ENCODE data around the gene CNTN4.

CNTN4 gene

GRCh38 chr3:2823437-2824211 lies 725.0 kb downstream of the CNTN4 start:
- no peak for TF ChIP-seq LEF1 (IDR thresholded peaks at IDR 0.05; ENCODE audit: borderline replicate concordance)
- TF ChIP-seq ARNT (IDR thresholded peaks at IDR 0.05) = no peak
- TF ChIP-seq SUZ12 (IDR thresholded peaks at IDR 0.05) = no peak
- TF ChIP-seq NFRKB (IDR thresholded peaks at IDR 0.05) = no peak
- TF ChIP-seq HDGF (IDR thresholded peaks at IDR 0.05; ENCODE audit: borderline replicate concordance) = no peak
- TF ChIP-seq ELF4 (IDR thresholded peaks at IDR 0.05) = no peak
- TF ChIP-seq BHLHE40 (IDR thresholded peaks at IDR 0.05; ENCODE audit: borderline replicate concordance) = no peak
- no peak for TF ChIP-seq PKNOX1 (IDR thresholded peaks at IDR 0.05)
- POLR2A ChIA-PET = no interaction called here
- DNase-seq (ENCODE audit: extremely low spot score) = no peak
- CTCF ChIA-PET = no interaction called here

GRCh38 chr3:2826036-2826435 lies 727.4 kb downstream of the CNTN4 start:
- ChIA-PET POLR2A (no interaction called here), CTCF (no interaction called here)
- TF ChIP-seq BHLHE40 (IDR thresholded peaks at IDR 0.05; ENCODE audit: borderline replicate concordance) (no peak), ELF4 (IDR thresholded peaks at IDR 0.05) (no peak)
- no peak for DNase-seq (ENCODE audit: extremely low spot score)

GRCh38 chr3:2826453-2826852 lies 727.8 kb downstream of the CNTN4 start:
- ChIA-PET CTCF (interaction anchor here (0.6 kb wide), 1 partner anchor 20 kb away, joined by 3 read pairs; no protein-coding TSS in a partner anchor), POLR2A (no interaction called here)
- no peak for TF ChIP-seq SP1 (IDR thresholded peaks at IDR 0.05)
- TF ChIP-seq HDGF (IDR thresholded peaks at IDR 0.05; ENCODE audit: borderline replicate concordance) = no peak
- no peak for TF ChIP-seq ARNT (IDR thresholded peaks at IDR 0.05)
- no peak for TF ChIP-seq PKNOX1 (IDR thresholded peaks at IDR 0.05)
- TF ChIP-seq FOXM1 (IDR thresholded peaks at IDR 0.05; ENCODE audit: borderline replicate concordance) = no peak
- TF ChIP-seq ELF4 (IDR thresholded peaks at IDR 0.05) = no peak
- no peak for TF ChIP-seq L3MBTL2 (conservative IDR thresholded peaks at IDR 0.05)
- TF ChIP-seq NFRKB (IDR thresholded peaks at IDR 0.05) = no peak
- TF ChIP-seq TARDBP (IDR thresholded peaks at IDR 0.05) = no peak
- no peak for TF ChIP-seq LEF1 (IDR thresholded peaks at IDR 0.05; ENCODE audit: borderline replicate concordance)
- TF ChIP-seq FOXA1 (IDR thresholded peaks at IDR 0.05) = no peak
- no peak for TF ChIP-seq SUZ12 (IDR thresholded peaks at IDR 0.05)
- TF ChIP-seq FOXK2 (IDR thresholded peaks at IDR 0.05) = no peak
- no peak for TF ChIP-seq ZNF384 (IDR thresholded peaks at IDR 0.05)
- no peak for TF ChIP-seq BHLHE40 (IDR thresholded peaks at IDR 0.05; ENCODE audit: borderline replicate concordance)
- no peak for DNase-seq (ENCODE audit: extremely low spot score)

- DNase-seq (ENCODE audit: extremely low spot score) = no peak
- ChIA-PET CTCF (no interaction called here), POLR2A (no interaction called here)
- TF ChIP-seq L3MBTL2 (conservative IDR thresholded peaks at IDR 0.05) (no peak), ELF4 (IDR thresholded peaks at IDR 0.05) (no peak), NFRKB (IDR thresholded peaks at IDR 0.05) (no peak), ARNT (IDR thresholded peaks at IDR 0.05) (no peak), FOXK2 (IDR thresholded peaks at IDR 0.05) (no peak), SUZ12 (IDR thresholded peaks at IDR 0.05) (no peak), LEF1 (IDR thresholded peaks at IDR 0.05; ENCODE audit: borderline replicate concordance) (no peak), FOXA1 (IDR thresholded peaks at IDR 0.05) (no peak), HDGF (IDR thresholded peaks at IDR 0.05; ENCODE audit: borderline replicate concordance) (no peak), TARDBP (IDR thresholded peaks at IDR 0.05) (no peak), FOXM1 (IDR thresholded peaks at IDR 0.05; ENCODE audit: borderline replicate concordance) (no peak), SP1 (IDR thresholded peaks at IDR 0.05) (no peak), CTBP1 (IDR thresholded peaks at IDR 0.05; ENCODE audit: borderline replicate concordance) (no peak), ZNF384 (IDR thresholded peaks at IDR 0.05) (no peak), PKNOX1 (IDR thresholded peaks at IDR 0.05) (no peak), BHLHE40 (IDR thresholded peaks at IDR 0.05; ENCODE audit: borderline replicate concordance) (no peak)
These were observed 738.6 kb downstream of the CNTN4 start for GRCh38 chr3:2837239-2837638.

- ChIA-PET CTCF (no interaction called here), POLR2A (no interaction called here)
- no peak for DNase-seq (ENCODE audit: extremely low spot score)
- TF ChIP-seq ARNT (IDR thresholded peaks at IDR 0.05) (no peak), SUZ12 (IDR thresholded peaks at IDR 0.05) (no peak), FOXA1 (IDR thresholded peaks at IDR 0.05) (no peak), TARDBP (IDR thresholded peaks at IDR 0.05) (no peak), ZNF384 (IDR thresholded peaks at IDR 0.05) (no peak), NFRKB (IDR thresholded peaks at IDR 0.05) (no peak), PKNOX1 (IDR thresholded peaks at IDR 0.05) (no peak), SP1 (IDR thresholded peaks at IDR 0.05) (no peak), FOXM1 (IDR thresholded peaks at IDR 0.05; ENCODE audit: borderline replicate concordance) (no peak), ELF4 (IDR thresholded peaks at IDR 0.05) (no peak), CTBP1 (IDR thresholded peaks at IDR 0.05; ENCODE audit: borderline replicate concordance) (no peak), HDGF (IDR thresholded peaks at IDR 0.05; ENCODE audit: borderline replicate concordance) (no peak), LEF1 (IDR thresholded peaks at IDR 0.05; ENCODE audit: borderline replicate concordance) (no peak), BHLHE40 (IDR thresholded peaks at IDR 0.05; ENCODE audit: borderline replicate concordance) (no peak), FOXK2 (IDR thresholded peaks at IDR 0.05) (no peak)
These were observed 739.2 kb downstream of the CNTN4 start for GRCh38 chr3:2837910-2838309.

Measured in HEK293T (cell line).